ENCODE results near the gene SMAD6. TPM values are rescaled to one million over a fixed set of nuclear protein-coding genes. Genes with fewer than 3 reads are reported as not detected.

SMAD6 gene
- total RNA-seq, 2 donors from 2014 or later = 190 to 213 TPM

GRCh38 chr15:66766282-66767230 is 64.5 kb downstream of the SMAD6 start:
- H3K27me3 ChIP-seq (ENCODE audit: control insufficient read depth, insufficient read depth, low read length, poor library complexity, severe bottlenecking) = no peaks in the 10 kb centered on the region
- H3K4me1 Mint-ChIP-seq = peaks cover 71% of the 10 kb centered on the region
- WGBS, 2 experiments (ENCODE audit: insufficient coverage in 1 of 2, insufficient read length in 1 of 2) = 91 to 95% methylated on average over 4 to 7 of the region's 7 CpGs
- H3K9me3 ChIP-seq (ENCODE audit: control insufficient read depth, low read length) = no peaks in the 10 kb centered on the region
- no peak for DNase-seq
- no peaks in the 10 kb centered on the region for H3K27me3 Mint-ChIP-seq (ENCODE audit: insufficient read depth)
- H3K4me1 ChIP-seq (ENCODE audit: control insufficient read depth, insufficient read depth, low read length) = peaks cover 21% of the 10 kb centered on the region
- H3K9me3 Mint-ChIP-seq = no peaks in the 10 kb centered on the region
- no peak overlapping the region for H3K9ac ChIP-seq (ENCODE audit: extremely low read depth, low read length, poor library complexity, severe bottlenecking)
- TF ChIP-seq CTCF (conservative IDR thresholded peaks at IDR 0.05) = no peak
- no peak overlapping the region for H3K4me3 Mint-ChIP-seq
- peak overlapping the region; percentile 71 for H3K27ac Mint-ChIP-seq
- H3K27ac ChIP-seq (ENCODE audit: low read depth, low read length) = peak overlapping the region; percentile 69
- H3K36me3 ChIP-seq (ENCODE audit: control insufficient read depth, insufficient read depth, low read length) = peaks cover 43% of the 10 kb centered on the region
- H3K36me3 Mint-ChIP-seq (ENCODE audit: low read depth) = peaks cover 61% of the 10 kb centered on the region
- no peak overlapping the region for H3K4me3 ChIP-seq (ENCODE audit: low read length)

GRCh38 chr15:66767240-66767659 is 65.2 kb downstream of the SMAD6 start:
- Histone ChIP-seq H3K27me3 (ENCODE audit: control insufficient read depth, insufficient read depth, low read length, poor library complexity, severe bottlenecking) (no peaks in the 10 kb centered on the region), H3K9ac (ENCODE audit: extremely low read depth, low read length, poor library complexity, severe bottlenecking) (no peak overlapping the region), H3K4me3 (ENCODE audit: low read length) (no peak overlapping the region), H3K36me3 (ENCODE audit: control insufficient read depth, insufficient read depth, low read length) (peaks cover 43% of the 10 kb centered on the region), H3K4me1 (ENCODE audit: control insufficient read depth, insufficient read depth, low read length) (peaks cover 26% of the 10 kb centered on the region), H3K9me3 (ENCODE audit: control insufficient read depth, low read length) (no peaks in the 10 kb centered on the region), H3K27ac (ENCODE audit: low read depth, low read length) (no peak overlapping the region)
- H3K27me3 Mint-ChIP-seq (ENCODE audit: insufficient read depth) = no peaks in the 10 kb centered on the region
- TF ChIP-seq CTCF (conservative IDR thresholded peaks at IDR 0.05) = no peak
- no peak overlapping the region for H3K27ac Mint-ChIP-seq
- H3K4me3 Mint-ChIP-seq = no peak overlapping the region
- WGBS, 2 experiments (ENCODE audit: insufficient coverage in 1 of 2, insufficient read length in 1 of 2) = 95 to 98% methylated on average over 3 of the region's 3 CpGs
- H3K36me3 Mint-ChIP-seq (ENCODE audit: low read depth) = peaks cover 57% of the 10 kb centered on the region
- H3K9me3 Mint-ChIP-seq = no peaks in the 10 kb centered on the region
- H3K4me1 Mint-ChIP-seq = peaks cover 68% of the 10 kb centered on the region
- no peak for DNase-seq

- Histone ChIP-seq H3K27ac (ENCODE audit: low read depth, low read length) (no peak overlapping the region), H3K36me3 (ENCODE audit: control insufficient read depth, insufficient read depth, low read length) (peaks cover 40% of the 10 kb centered on the region), H3K4me1 (ENCODE audit: control insufficient read depth, insufficient read depth, low read length) (peaks cover 37% of the 10 kb centered on the region), H3K27me3 (ENCODE audit: control insufficient read depth, insufficient read depth, low read length, poor library complexity, severe bottlenecking) (no peaks in the 10 kb centered on the region), H3K9me3 (ENCODE audit: control insufficient read depth, low read length) (no peaks in the 10 kb centered on the region), H3K9ac (ENCODE audit: extremely low read depth, low read length, poor library complexity, severe bottlenecking) (no peak overlapping the region), H3K4me3 (ENCODE audit: low read length) (no peak overlapping the region)
- Mint-ChIP-seq H3K4me3 (peak overlapping the region; percentile 13), H3K36me3 (ENCODE audit: low read depth) (peaks cover 57% of the 10 kb centered on the region), H3K27ac (peak overlapping the region; percentile 26), H3K4me1 (peaks cover 73% of the 10 kb centered on the region), H3K9me3 (no peaks in the 10 kb centered on the region), H3K27me3 (ENCODE audit: insufficient read depth) (no peaks in the 10 kb centered on the region)
- TF ChIP-seq CTCF (conservative IDR thresholded peaks at IDR 0.05) = no peak
- no peak for DNase-seq
- WGBS, 2 experiments (ENCODE audit: insufficient coverage in 1 of 2, insufficient read length in 1 of 2) = 95 to 100% methylated on average over 7 to 8 of the region's 8 CpGs
These were observed 67.0 kb downstream of the SMAD6 start for GRCh38 chr15:66768987-66769386.
